ENCODE measurements around the gene PRKACG. TPM values are rescaled to one million over a fixed set of nuclear protein-coding genes. Genes with fewer than 3 reads are reported as not detected.

PRKACG gene
- total and polyA plus RNA-seq, 2 of the 8 experiments (the other 6 are each of a cell fraction or from before 2014, with no cell fraction given), result not detected

DNA sequence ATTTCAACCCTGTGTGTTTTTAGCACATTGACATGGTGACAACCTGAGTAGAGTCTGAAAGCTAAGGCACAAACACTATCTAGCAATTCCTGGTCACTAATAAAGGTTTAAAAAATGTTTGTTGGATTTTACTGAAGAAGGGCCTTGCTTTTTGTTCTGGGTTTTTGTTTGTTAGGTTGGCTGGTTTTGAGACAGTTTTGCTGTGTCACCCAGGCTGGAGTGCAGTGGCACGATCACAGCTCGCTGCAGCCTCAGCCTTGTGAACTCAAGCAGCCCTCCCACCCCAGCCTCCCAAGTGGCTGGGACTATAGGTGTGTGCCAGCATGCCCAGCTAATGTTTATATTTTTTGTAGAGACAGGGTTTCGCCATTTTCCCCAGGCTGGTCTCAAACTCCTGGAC, 39.0 kb downstream of the PRKACG start:
- CTCF ChIA-PET (ENCODE audit: partially characterized antibody), result interaction anchor here (0.6 to 2.0 kb wide), 5 partner anchors 9 to 297 kb away, joined by 3 to 5 read pairs (median 3); no protein-coding TSS in a partner anchor
- WGBS, 2 experiments (ENCODE audit: extremely low coverage in 1 of 2, insufficient coverage in 1 of 2, insufficient read length in 1 of 2, insufficient replicate concordance in 2 of 2, low coverage in 1 of 2, low lambda C conversion rate in 2 of 2, missing lambda C conversion rate in 1 of 2), result 95% methylated on average over 3 of the region's 3 CpGs; no CpG with 5 or more reads in 1 of the 2 experiments
- H3K27ac ChIP-seq (ENCODE audit: low read depth, low read length), result no peak overlapping the region
- TF ChIP-seq SP4 (IDR thresholded peaks at IDR 0.05; ENCODE audit: low read length) (no peak), POU5F1 (IDR thresholded peaks at IDR 0.05; ENCODE audit: low read depth, low read length) (no peak), JUND (IDR thresholded peaks at IDR 0.05; ENCODE audit: low read length) (no peak), SP1 (IDR thresholded peaks at IDR 0.05; ENCODE audit: low read depth, low read length) (no peak), KDM4A (IDR thresholded peaks at IDR 0.05; ENCODE audit: low read depth, low read length, severe bottlenecking) (no peak), CREB1 (IDR thresholded peaks at IDR 0.05) (no peak), NANOG (IDR thresholded peaks at IDR 0.05; ENCODE audit: insufficient read depth, low read depth, low read length, poor library complexity, severe bottlenecking) (no peak), CBX8 (IDR thresholded peaks at IDR 0.05; ENCODE audit: borderline replicate concordance, low read depth, low read length) (no peak), RBBP5 (IDR thresholded peaks at IDR 0.05; ENCODE audit: borderline replicate concordance, low read depth, low read length) (no peak), BACH1 (IDR thresholded peaks at IDR 0.05; ENCODE audit: low read length) (no peak), TAF1 (IDR thresholded peaks at IDR 0.05; ENCODE audit: low read depth, low read length) (no peak), RNF2 (IDR thresholded peaks at IDR 0.05; ENCODE audit: borderline replicate concordance, low read depth, low read length, missing control alignments, poor library complexity, severe bottlenecking) (no peak), YY1 (IDR thresholded peaks at IDR 0.05; ENCODE audit: low read depth, low read length) (no peak), CHD2 (IDR thresholded peaks at IDR 0.05; ENCODE audit: low read length) (no peak), SP2 (IDR thresholded peaks at IDR 0.05; ENCODE audit: low read length) (no peak)

More for the DNA sequence above, 39.0 kb downstream of the PRKACG start:
- Histone ChIP-seq H3K4me3 (ENCODE audit: extremely low read depth in 1 of 4, insufficient read depth in 2 of 4, low read depth in 3 of 4, low read length in 4 of 4) (no peak overlapping the region), H3K36me3 (ENCODE audit: control insufficient read depth in 2 of 4, insufficient read depth in 4 of 4, low read length in 3 of 4) (0 out of 8 replicates have a peak, but pooled peaks cover 0 to 2% (median 0%) of the 10 kb centered on the region in 4 experiments), H3K56ac (replicated peaks; ENCODE audit: insufficient read length, low read depth, low read length) (no peak overlapping the region), H3K18ac (ENCODE audit: extremely low read depth, low read length) (no peak overlapping the region), H3K23me2 (ENCODE audit: low read depth, low read length) (no peaks in the 10 kb centered on the region), H4K5ac (ENCODE audit: insufficient read length, low read depth, low read length) (no peak overlapping the region), H2AFZ (ENCODE audit: low read length) (no peak overlapping the region), H3K79me2 (ENCODE audit: control insufficient read depth in 1 of 2, insufficient read depth in 2 of 2, low read length in 2 of 2) (no peaks in the 10 kb centered on the region), H3K9me3 (ENCODE audit: insufficient read depth in 2 of 2, low read depth in 1 of 2, low read length in 1 of 2) (peaks cover 9 to 11% of the 10 kb centered on the region in 2 experiments; a peak in 3 of 4 replicates), H2BK120ac (replicated peaks; ENCODE audit: low read depth, low read length) (no peak overlapping the region), H2AK5ac (ENCODE audit: low read depth, low read length) (no peak overlapping the region), H3K4me1 (replicated peaks in 1 of 4; ENCODE audit: control insufficient read depth in 3 of 4, insufficient read depth in 4 of 4, low read length in 3 of 4) (peaks cover 0 to 2% (median under 1%) of the 10 kb centered on the region in 4 experiments; a peak in 1 of 7 replicates), H3K4ac (replicated peaks; ENCODE audit: insufficient read length, low read depth, low read length) (no peak overlapping the region), H4K91ac (replicated peaks; ENCODE audit: insufficient read length, low read length) (no peak overlapping the region), H2BK12ac (ENCODE audit: low read depth, low read length) (no peak overlapping the region), H3K14ac (ENCODE audit: insufficient read length) (no peak overlapping the region), H2BK5ac (ENCODE audit: low read depth, low read length) (no peak overlapping the region), H4K8ac (ENCODE audit: extremely low read depth, insufficient read depth, low read length) (no peak overlapping the region), H3K9ac (replicated peaks in 1 of 4; ENCODE audit: extremely low read depth in 1 of 4, low read depth in 3 of 4, low read length in 3 of 4) (no peak overlapping the region), H2BK20ac (ENCODE audit: low read length) (no peak overlapping the region), H3K79me1 (ENCODE audit: low read depth, low read length) (no peaks in the 10 kb centered on the region), H3K4me2 (ENCODE audit: insufficient read depth in 1 of 2, low read depth in 2 of 2, low read length in 2 of 2) (no peak overlapping the region), H3K23ac (ENCODE audit: insufficient read length) (no peak overlapping the region), H4K20me1 (replicated peaks in 1 of 2; ENCODE audit: control insufficient read depth in 1 of 2, insufficient read depth in 2 of 2, low read length in 2 of 2) (no peaks in the 10 kb centered on the region), H2BK15ac (ENCODE audit: low read length) (no peak overlapping the region), H3K27me3 (replicated peaks in 1 of 4; ENCODE audit: control insufficient read depth in 3 of 4, extremely low read depth in 1 of 4, insufficient read depth in 3 of 4, low read length in 3 of 4) (no peaks in the 10 kb centered on the region)
- no peak for FAIRE-seq
- DNase-seq (ENCODE audit: low read depth in 1 of 2, low spot score in 2 of 2), result no peak
- POLR2A ChIA-PET (ENCODE audit: partially characterized antibody), result no interaction called here

Measured in H1 (cell line).